GM04504 (cell line): Measurements from ENCODE around the gene GFM1.

Experiments used
- DNase-seq: peaks from one replicate; pipeline ENCODE4 v3.0.0-alpha.2; 2012; ENCODE audit warnings: low read depth

The GFM1 gene

GRCh38 chr3:158727206-158728060, 83.1 kb downstream of the GFM1 start:
- DNase-seq = peak; percentile 41

- DNase-seq = no peak
Observed at GRCh38 chr3:158728061-158728377, 83.7 kb downstream of the GFM1 start.

- no peak for DNase-seq
Observed at GRCh38 chr3:158728851-158729250, 84.5 kb downstream of the GFM1 start.

GRCh38 chr3:158731486-158731885, 87.2 kb downstream of the GFM1 start:
- no peak for DNase-seq

- DNase-seq = no peak
Observed at GRCh38 chr3:158731938-158732855, 87.9 kb downstream of the GFM1 start, which contains the start of gene RARRES1. Gene RARRES1 (minus strand): TSS chr3:158732457. CDS start chr3:158732415, 42 bp downstream.

GRCh38 chr3:158732856-158733200, 88.5 kb downstream of the GFM1 start:
- DNase-seq = no peak

- no peak for DNase-seq
Observed at GRCh38 chr3:158733656-158734055, 89.3 kb downstream of the GFM1 start.

GRCh38 chr3:158735296-158736033, 91.1 kb downstream of the GFM1 start:
- DNase-seq = no peak

- no peak for DNase-seq
Observed at GRCh38 chr3:158737410-158737809, 93.1 kb downstream of the GFM1 start.

- no peak for DNase-seq
Observed at GRCh38 chr3:158737976-158738615, 93.8 kb downstream of the GFM1 start.

- no peak for DNase-seq
Observed at GRCh38 chr3:158738653-158739052, 94.3 kb downstream of the GFM1 start.

- DNase-seq = no peak
Observed at GRCh38 chr3:158739078-158739477, 94.8 kb downstream of the GFM1 start.

- DNase-seq = no peak
Observed at GRCh38 chr3:158739661-158740060, 95.3 kb downstream of the GFM1 start.
